Hematopoietic multipotent progenitor cell treated with erythropoietin and hydrocortisone succinate and interleukin-3 and kit ligand, for 17 days (in vitro differentiated cells): Measurements from ENCODE around the gene RPUSD2.

Source experiments
- DNase-seq: peaks from one replicate; pipeline ENCODE4 v3.0.0-alpha.2; 2015; ENCODE audit warnings: low spot score

Gene RPUSD2

GRCh38 chr15:40623361-40623760 lies 54.3 kb downstream of the RPUSD2 start:
- no peak for DNase-seq
